ENCODE results near the gene GMNN.

DNA sequence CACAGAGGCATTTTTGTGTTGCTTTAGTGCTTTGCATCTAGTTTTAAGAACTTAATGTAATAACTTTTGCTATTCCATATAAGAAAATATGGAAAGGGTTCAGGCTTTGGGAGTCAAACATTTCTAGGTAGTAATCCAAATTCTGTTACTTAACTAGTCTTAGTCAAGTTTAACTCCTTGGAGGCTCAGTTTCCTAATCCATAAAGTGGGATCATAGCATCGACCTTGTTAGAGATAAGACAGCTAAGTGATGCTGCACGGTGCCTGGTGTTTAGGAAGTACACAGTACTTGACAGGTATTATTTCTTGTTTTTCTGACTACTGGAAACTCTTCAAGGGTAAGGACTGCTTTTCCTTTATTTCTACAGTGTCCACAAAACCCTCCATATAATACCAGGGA lies 48.4 kb downstream of the GMNN start:
- TF ChIP-seq, protein P1, sequence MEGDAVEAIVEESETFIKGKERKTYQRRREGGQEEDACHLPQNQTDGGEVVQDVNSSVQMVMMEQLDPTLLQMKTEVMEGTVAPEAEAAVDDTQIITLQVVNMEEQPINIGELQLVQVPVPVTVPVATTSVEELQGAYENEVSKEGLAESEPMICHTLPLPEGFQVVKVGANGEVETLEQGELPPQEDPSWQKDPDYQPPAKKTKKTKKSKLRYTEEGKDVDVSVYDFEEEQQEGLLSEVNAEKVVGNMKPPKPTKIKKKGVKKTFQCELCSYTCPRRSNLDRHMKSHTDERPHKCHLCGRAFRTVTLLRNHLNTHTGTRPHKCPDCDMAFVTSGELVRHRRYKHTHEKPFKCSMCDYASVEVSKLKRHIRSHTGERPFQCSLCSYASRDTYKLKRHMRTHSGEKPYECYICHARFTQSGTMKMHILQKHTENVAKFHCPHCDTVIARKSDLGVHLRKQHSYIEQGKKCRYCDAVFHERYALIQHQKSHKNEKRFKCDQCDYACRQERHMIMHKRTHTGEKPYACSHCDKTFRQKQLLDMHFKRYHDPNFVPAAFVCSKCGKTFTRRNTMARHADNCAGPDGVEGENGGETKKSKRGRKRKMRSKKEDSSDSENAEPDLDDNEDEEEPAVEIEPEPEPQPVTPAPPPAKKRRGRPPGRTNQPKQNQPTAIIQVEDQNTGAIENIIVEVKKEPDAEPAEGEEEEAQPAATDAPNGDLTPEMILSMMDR (IDR thresholded peaks at IDR 0.05): no peak
- TF ChIP-seq POLR2A (IDR thresholded peaks at IDR 0.05): no peak

All from body of pancreas (tissue), 4 donors.